ENCODE results near the gene GET3.

Gene GET3

DNA sequence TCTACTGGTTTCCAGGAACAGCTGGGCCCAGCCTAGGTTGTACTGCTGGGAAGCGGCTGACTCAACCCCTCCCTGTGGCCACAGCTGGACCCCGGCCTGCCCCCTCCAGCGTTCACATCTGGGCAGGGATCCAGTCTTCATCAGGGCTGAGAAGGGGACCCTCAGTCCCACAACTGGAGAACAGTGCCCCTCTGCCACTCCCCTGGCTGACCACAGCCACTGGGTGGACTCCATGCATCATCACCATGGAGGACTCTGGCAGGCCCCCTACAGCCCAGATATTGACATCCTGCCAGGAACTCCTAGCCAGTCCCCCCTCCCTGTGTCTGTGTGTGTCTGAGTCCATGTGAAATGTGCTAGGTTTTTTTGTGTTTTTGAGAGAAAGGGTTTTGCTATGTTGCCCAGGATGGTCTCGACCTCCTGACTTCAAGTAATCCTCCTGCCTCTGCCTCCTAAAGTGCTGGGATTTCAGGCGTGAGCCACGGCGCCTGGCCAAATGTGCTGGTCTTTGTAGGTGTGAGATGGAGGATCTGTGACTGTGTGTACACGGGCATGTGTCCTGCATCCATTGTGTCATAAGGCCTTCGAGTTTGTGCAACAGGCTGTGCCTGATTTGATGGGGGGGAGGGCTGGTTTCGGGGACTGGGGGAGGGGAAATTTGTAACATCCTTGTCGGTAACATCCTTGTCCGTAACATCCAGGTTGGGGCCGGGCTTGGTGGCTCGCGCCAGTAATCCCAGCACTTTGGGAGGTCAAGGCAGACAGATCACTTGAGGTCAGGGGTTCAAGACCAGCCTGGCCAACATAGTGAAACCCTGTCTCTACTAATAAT, 42.1 kb downstream of the GET3 start:
- no peak for DNase-seq (ENCODE audit: low spot score)

DNA sequence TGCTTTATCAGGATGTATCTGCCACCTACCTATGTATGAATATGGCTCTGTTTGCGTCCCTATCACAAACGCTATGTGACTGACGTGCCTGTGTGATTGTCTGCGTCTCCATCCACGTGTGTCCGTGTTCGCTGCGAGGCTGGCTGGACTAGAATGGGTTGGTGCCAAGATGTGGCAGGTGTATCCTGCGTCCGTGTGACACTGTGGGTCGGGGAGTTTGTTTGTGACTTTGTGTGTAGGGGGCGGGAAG, 44.8 kb downstream of the GET3 start:
- DNase-seq (ENCODE audit: low spot score): no peak

DNA sequence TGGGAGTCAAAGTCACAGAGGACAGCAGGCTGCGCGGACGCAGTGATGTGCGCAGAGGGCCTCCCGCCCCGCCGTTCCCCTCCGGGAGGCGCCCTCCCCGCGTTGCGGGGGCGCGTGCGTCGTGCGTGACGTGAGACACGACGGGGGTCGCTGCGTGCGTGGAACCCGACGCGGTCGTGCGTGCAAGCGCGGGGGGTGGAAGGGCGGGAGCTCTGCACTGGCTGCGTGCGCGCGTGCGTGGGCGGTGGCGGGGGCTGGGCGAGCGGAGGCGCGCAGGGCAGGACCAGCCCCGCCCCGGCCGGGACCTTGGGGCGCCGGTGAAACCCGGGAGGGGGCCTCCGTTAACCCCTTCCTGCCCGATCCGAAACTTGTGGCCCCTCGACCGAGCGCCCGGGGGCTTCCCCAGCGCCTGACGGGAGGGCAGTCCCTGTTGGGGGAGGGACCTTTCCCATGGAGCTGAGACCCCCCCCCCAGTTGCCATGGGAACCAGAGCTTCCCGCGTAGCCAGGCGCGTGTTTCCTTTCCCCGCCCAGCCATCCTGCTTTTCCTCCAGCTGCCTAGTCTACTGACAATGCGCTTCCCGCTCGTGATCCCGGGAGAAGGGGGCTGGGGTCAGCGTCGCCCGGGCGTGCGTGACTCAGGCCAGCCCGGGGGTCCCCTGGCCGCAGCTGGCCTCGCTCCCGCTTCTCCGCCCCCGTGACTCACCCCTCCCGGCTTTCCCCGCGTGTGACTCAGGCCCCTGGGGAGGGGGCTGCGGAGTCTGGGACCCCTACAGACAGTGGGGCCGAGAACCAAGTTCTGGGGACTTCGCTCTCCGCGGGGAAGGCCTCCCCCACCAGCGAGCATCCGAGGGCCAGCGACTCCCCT, 45.4 kb downstream of the GET3 start:
- peak; percentile 87 for DNase-seq (ENCODE audit: low spot score)

DNA sequence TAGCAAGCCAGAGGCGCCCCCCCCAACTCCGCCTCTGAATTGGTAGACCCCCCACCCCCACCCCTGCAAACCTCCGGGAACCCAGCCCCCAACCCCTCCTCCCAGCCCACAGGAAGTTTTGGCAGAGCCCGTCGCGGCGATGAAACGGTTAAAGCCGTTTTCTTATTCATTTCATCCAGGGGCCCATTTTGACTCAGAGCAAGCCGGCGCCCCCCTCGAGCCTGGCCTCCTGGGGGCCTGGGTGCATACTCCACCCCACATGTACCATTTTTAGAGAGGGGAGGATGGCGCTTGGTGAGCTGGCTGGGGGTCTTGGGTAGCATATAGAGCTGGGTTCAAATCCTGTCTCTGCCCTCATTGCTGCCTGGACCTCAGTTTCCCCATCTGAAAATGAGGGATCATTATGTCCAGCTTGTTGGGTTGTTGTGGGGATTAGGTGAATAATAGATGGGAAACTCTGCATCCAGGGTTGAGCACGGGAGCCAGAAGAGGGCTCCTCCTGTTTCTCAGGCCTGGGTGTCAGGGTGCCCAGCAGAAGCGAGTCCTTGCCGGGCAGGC, 46.1 kb downstream of the GET3 start:
- no peak for DNase-seq (ENCODE audit: low spot score)

DNA sequence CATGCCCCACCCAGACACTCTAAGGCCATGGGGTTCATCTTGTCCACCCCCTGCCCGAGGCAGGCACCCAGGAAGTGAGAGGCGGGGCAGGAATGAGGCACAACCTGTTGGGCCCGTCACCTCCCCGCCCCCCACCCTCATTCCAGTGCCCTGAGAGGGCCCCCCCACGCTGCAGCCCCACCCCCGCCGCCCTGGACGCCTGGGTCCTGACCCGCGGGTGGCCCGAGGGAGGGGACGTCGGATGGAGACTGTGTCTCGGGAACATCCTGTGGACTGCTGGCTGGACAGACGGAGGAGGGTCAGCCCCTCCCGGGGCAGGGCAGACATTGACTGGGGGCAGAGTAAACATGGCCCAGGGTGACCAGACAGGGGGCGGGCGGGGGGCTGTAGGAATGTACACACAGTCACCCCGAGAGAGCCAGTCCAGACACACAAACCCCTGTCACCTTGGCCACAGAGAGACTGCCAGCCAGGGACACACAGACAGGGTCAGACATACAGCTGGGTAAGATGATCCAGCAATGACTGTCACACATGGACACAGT, 46.6 kb downstream of the GET3 start:
- DNase-seq (ENCODE audit: low spot score): no peak

DNA sequence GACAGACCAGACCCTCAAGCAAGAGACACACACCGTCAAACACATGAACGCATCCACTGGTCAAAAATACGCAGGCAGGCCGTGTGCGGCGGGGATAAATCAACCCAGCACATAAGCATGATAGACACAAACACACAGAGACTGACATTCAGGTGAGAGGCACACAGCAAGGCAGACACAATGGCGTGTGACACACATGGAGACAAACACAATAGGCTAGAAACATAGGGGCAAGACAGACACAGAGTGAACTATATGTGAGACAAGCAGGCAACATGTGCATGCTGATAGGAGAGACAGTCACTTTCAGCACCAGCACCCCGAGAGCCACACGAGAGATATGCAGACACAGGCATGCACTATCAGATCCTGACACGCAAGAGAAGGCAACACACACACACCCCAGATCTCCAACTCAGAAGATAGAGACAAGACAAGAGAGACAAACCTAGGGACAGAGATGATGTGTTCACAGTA, 47.1 kb downstream of the GET3 start:
- DNase-seq (ENCODE audit: low spot score): no peak

DNA sequence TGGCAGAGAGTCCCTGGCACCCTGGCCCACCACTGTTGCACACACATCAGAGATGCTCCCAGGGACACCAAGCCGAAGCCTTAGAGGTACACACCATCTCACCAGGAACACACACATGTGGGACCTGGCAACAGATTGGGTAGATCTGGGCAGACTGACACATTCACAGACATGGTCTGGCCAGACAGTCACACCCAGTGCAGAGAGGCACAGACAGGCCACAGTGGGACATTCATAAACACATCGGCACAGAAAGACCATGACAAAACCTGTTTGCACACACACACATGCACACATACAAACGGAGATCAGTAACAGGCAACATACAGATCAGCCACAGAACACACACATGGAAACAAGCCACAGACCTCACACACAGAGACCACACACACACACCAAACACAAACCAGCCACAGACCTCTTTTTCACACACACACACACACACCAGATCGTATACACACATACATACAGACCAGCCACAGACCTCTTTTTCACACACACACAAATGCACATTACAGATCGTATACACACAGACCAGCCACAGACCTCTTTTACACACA, 47.7 kb downstream of the GET3 start:
- no peak for DNase-seq (ENCODE audit: low spot score)

DNA sequence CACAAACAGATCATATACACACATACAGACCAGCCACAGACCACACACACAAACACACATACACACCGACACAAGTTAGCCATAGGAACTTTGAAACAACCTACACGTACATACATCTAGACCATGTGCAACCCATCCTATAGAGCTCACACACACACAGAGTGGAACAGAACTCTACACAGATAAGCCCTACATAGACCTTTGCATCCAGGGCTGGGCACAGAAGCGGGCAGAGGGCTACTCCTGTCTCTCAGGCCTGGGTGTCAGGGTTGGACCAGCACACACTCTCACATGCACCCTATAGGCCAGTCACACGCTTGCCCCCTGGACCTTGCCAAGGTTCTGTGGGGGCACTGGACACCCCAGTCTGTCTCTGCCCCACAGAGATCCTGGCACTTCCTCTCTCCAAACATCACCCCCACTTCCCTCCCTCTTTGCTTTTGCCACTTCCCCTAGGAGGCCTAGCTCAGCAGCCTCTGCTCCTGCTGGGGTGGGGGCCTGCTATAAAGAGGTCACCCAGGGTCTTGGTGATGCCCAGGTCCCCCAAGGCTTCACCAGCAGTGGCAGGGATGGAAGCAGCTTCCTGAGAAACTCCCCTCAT, 48.2 kb downstream of the GET3 start:
- no peak for DNase-seq (ENCODE audit: low spot score)

DNA sequence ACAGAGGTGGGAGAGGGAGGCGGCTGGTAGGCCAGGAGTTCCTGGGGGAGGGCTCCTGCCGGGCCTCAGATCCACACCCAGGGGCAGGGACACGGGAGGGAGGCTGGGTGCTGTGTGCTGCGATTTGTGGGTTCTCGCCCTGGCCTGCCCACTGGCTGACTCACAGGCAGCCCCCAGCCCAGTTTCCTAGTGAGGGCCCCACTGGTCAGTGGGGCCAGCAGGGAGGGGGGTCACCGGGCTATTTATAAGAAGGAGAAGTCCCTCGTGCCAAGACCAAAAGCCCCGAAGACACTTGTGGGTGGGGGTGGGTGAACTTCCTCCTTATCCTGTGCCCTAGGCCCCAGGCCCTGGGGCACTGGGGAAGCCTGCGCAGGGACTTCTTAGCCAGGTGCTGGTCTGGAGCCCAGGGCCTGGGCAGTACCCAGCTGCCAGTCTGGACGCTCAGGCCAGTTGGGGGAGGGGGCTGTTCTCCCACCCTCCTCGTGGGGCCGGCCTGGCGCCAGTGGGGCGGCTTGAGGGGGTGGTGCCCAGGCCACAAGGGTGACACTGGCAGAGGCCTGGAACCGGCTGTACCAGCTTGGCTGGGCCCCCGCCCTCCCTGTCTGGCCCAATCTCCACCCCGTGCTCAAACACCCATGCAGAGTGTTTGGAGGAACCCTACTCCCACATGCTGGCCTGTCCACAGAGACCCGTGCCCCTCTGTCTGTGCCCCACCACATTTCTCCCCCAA, 49.0 kb downstream of the GET3 start:
- DNase-seq (ENCODE audit: low spot score): peak; percentile 73

DNA sequence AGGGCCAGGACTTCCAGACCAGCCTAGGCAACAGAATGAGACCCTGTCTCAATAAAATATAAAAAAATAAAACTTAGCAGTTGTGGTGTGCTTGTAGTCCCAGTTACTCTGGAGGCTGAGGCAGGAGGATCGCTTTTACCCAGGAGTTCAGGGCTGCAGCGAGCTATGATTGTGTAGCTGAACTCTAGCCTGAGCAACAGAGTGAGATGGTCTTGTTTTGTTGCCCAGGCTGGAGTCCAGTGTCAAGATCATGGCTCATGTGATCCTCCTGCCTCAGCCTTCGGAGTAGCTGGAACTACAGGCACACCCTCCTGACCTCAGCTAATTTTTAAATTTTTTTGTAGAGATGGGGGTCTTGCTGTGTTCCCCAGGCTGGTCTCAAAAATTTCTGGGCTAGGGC, 49.7 kb downstream of the GET3 start:
- DNase-seq (ENCODE audit: low spot score): no peak

DNA sequence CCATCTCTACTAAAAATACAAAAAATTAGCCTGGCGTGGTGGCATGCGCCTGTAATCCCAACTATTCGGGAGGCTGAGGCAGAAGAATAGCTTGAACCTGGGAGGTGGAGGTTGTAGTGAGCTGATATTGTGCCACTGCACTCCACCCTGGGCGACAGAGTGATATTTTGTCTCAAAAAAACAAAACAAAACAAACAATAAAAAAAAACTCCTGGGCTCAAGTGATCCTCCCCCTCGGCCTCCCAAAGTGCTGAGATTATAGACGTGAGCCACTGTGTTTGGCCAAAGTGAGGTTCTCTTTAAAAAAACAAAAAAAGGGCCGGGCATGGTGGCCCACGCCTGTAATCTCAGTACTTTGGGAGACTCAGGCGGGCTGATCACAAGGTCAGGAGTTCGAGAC, 50.2 kb downstream of the GET3 start:
- DNase-seq (ENCODE audit: low spot score): no peak

DNA sequence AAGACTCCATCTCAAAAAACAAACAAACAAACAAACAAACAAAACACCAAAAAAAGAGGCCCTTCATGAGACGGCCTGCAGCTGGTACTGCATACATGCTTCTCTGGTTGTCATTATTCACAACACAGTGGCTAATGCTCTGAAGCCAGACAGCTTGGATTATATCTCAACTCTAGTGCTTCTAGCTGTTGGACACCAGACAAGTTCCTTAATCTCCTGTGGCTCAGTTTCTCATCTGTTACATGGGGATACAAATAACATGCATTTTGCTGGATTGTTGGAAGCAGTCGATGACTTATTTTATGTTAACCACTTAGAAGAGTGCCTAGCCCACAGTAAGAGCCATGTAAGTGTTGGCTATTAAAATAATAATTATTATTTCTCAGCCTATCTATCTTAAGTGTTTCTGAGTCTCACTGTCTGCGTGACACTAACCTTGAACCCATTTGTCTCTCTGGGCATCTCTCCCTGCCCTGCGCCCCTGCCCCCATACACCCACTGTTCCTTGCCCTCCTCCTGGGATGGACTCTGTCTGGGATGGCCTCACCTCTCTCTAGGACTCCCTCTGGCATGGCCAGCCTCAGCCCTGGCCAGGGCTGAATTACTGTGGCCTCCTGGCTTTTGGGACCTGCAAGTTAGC, 50.9 kb downstream of the GET3 start:
- DNase-seq (ENCODE audit: low spot score): no peak

DNA sequence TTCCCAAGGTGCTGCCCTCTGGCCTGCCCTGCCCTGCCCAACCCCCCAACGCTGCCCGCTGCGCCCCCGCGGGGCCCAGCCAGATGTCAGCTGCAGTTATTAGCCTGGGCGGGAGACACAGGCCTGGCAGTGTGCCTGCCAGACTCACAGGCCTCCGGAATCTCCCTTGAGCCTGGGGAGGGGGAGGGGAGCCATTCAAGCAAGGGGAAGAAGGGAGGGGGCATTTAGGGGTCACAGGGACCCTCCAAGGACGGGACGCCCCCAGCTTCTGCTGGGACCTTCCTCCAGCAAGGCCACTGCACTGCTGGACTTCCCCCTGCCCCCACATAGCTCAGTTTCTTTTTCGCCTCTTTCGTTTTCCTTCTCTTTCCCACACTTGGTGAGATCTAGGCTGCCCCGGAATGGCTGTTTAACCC, 51.4 kb downstream of the GET3 start:
- DNase-seq (ENCODE audit: low spot score): peak; percentile 75

DNA sequence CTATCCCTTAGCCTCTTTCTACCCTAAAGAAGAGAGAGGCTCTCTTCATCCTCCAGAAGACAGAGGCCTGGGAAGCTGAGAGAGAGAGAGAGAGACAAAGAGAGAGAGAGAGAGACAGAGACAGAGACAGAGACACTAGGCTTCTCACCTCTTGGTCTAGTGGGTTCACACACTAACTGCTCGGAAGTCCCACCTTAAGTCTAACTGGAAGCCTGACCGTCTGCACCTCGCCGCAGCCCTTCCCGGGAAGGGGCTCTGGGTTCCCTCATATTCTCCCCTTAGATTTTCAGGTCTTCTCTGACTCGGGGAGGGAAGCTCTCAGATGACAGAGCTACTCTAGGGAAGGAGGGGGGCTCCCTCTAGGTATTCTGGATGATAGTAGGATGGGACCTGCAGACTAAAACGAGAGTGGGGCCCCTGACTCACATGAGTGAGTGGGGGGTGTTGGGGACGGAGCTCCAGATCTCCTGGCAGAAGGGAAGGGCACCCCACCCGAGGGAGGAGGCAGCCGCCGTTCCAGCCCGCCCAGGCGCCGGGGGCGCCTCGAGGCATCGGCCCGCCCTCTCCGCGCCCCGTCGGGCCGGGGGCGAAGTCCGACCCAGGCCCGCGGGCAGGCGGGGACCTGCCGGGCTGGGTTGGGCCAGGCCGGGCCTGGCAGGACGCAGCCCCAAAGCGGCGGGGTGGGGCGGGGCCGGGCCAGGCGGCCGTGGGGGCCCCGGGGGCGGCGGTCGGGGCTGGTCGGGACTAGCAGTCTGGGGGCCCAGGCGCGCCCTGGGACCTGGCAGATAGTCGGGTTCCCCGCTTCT, 52.0 kb downstream of the GET3 start:
- DNase-seq (ENCODE audit: low spot score): no peak

DNA sequence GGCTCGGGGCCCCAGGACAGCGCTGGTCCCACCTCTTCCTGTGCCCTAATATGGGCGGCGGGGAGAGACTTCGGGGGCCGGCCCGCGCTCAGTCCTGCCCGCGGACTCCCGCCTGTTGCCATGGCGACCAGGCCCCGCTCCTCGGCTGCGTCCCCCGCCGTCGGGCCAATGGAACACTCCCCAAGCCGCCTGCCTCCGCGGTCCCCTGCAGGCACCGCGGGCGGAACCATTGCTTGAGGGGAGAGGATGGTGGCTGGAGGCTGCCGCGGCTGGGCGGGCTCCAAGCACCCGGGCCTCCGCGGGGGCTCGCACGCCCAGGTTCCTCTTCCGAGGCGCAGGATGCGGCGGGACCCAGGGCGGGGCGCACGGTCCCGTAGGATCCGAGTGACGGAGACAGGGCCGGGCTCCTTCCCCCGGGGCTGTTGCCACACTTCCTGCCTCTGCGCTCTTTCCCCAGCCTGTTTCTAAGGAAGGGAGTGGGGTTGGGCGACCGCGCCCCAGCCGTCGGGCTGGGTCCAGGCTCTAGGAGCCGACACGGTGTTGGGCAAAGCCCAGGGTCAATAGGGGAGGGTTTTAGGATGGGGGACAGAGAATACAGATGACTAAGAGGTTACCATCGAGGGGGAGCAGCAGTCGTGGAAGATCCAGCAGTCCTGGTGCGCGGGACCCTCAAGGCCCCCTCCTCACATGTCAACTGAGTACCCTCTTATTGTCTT, 52.8 kb downstream of the GET3 start:
- peak; percentile 94 for DNase-seq (ENCODE audit: low spot score)

DNA sequence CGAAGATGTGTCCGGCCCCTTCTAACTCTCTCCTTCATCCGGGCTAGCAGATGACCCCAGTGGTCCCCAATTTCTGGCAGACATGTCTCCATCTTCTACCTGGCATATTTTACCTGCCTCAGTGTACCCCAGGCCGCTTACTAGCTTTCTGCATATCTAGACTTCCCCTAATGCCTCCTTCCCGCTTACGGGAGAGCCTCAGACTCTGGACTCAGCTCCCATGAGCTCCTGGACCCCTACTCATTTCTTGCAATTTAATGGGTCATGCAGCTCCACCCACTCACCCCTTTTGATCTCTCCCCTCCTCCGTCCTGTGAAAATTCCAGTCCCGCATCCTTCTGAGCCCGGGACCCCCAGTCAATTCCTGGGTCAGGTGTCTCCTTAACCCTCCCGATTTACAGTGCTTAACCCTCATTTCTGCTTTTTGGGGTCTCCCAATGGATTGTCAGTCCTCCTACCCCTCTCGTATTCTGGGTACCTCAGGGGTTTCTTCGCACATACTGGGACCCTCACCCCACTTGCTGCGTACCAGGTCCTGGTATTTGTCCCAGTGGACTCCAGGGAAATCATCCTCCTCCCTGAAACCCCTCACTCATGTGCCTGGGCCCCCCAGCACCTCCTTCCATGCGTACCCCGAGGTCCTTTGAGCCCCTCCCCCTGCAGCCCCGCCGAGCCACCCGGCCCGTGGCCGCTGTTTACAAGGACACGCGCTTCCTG, 53.5 kb downstream of the GET3 start:
- no peak for DNase-seq (ENCODE audit: low spot score)

DNA sequence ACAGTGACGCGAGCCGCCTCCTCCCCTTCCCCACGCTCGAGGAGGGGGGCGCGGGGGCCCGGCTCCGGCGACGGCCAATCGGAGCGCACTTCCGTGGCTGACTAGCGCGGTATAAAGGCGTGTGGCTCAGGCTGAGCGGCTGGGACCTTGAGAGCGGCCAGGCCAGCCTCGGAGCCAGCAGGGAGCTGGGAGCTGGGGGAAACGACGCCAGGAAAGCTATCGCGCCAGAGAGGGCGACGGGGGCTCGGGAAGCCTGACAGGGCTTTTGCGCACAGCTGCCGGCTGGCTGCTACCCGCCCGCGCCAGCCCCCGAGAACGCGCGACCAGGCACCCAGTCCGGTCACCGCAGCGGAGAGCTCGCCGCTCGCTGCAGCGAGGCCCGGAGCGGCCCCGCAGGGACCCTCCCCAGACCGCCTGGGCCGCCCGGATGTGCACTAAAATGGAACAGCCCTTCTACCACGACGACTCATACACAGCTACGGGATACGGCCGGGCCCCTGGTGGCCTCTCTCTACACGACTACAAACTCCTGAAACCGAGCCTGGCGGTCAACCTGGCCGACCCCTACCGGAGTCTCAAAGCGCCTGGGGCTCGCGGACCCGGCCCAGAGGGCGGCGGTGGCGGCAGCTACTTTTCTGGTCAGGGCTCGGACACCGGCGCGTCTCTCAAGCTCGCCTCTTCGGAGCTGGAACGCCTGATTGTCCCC, 54.2 kb downstream of the GET3 start, which contains the start of gene JUNB:
JUNB (plus strand) TSS at position 142 of the 706 bp plus-strand sequence; CDS start at position 428, 286 bp downstream.
- peak; percentile 97 for DNase-seq (ENCODE audit: low spot score)

Data from globus pallidus (tissue), 1 donor.